Endothelial cell of umbilical vein (primary cell): Measurements from ENCODE around the gene TNNI3K. TPM values are rescaled to one million over a fixed set of nuclear protein-coding genes. Genes with fewer than 3 reads are reported as not detected.

Experiments used
- BruUV-seq: library from RNA; stranded (reverse); fragments of 400-500 nt; replicated peaks from 2 replicates; lab custom pipeline; 2021; lab: Mats Ljungman, UMichigan
- CTCF ChIA-PET: fragments of 300-600, 350-600 bp; sonication (Branson Sonifier 250); formaldehyde crosslinking; loops from one replicate; lab custom pipeline; 2021; ENCODE audit warnings: antibody characterized with exemption, inconsistent platforms; lab: Charles Lee
- POLR2A ChIA-PET: fragments of 300-600, 350-600 bp; sonication (Branson Sonifier 250); formaldehyde crosslinking; loops from one replicate; lab custom pipeline; 2021; ENCODE audit warnings: antibody characterized with exemption, inconsistent platforms; lab: Charles Lee
- DNase-seq: peaks from one replicate; pipeline ENCODE4 v3.0.0-alpha.2; 2011; ENCODE audit warnings: low read depth, low spot score
- FAIRE-seq: peaks from 2 replicates; lab custom pipeline; 2011; peaks lifted over from hg19 to GRCh38; lab: Jason Lieb, UNC
- H2AFZ ChIP-seq: 2 replicates; pipeline ENCODE4 v1.6.0; 2012; ENCODE audit warnings: low read depth, low read length, control low read depth, inconsistent platforms
- H3K27ac ChIP-seq: 2 replicates; pipeline ENCODE4 v1.5.1; 2011; ENCODE audit warnings: low read depth, mild to moderate bottlenecking, control low read depth, low read length, moderate library complexity; ENCODE audit not compliant: insufficient read depth
- H3K27me3 ChIP-seq, 2 experiments: 2 replicates each; pipeline versions ENCODE4 v1.6.0 to v1.6.1; 2011; ENCODE audit warnings: low read length in 2 of 2, mixed read lengths in 1 of 2; ENCODE audit not compliant: control insufficient read depth in 2 of 2, insufficient read depth in 2 of 2
- H3K36me3 ChIP-seq, 2 experiments: 2 replicates in 1 of 2; 3 replicates in 1 of 2; pipeline ENCODE4 v1.5.1; 2011; ENCODE audit warnings: low read length in 2 of 2, mild to moderate bottlenecking in 1 of 2, moderate library complexity in 1 of 2; ENCODE audit not compliant: control insufficient read depth in 2 of 2, insufficient read depth in 2 of 2; ENCODE audit errors: extremely low read depth in 1 of 2
- H3K4me1 ChIP-seq: 3 replicates; pipeline ENCODE4 v1.5.1; 2011; ENCODE audit warnings: mild to moderate bottlenecking, low read length; ENCODE audit not compliant: control insufficient read depth, insufficient read depth; ENCODE audit errors: extremely low read depth
- H3K4me2 ChIP-seq: 2 replicates; pipeline ENCODE4 v1.6.1; 2011; ENCODE audit warnings: low read length, control low read depth, mixed read lengths; ENCODE audit not compliant: insufficient read depth
- H3K4me3 ChIP-seq, 3 experiments: fragments of 200-600 bp in 1 of 3; sonication (generic), shearing (Covaris generic) in 1 of 3; replicated peaks in 1 of 3; 2 replicates each; pipeline ENCODE4 v1.5.1; 2011 to 2016; ENCODE audit warnings: control low read depth in 3 of 3, low read length in 3 of 3, mild to moderate bottlenecking in 2 of 3, inconsistent platforms in 1 of 3, low read depth in 1 of 3, moderate library complexity in 1 of 3; ENCODE audit not compliant: insufficient read depth in 1 of 3
- H3K79me2 ChIP-seq: 2 replicates; pipeline ENCODE4 v1.6.0; 2012; ENCODE audit warnings: low read length, inconsistent platforms; ENCODE audit not compliant: control insufficient read depth, insufficient read depth
- H3K9ac ChIP-seq: replicated peaks from 2 replicates; pipeline ENCODE3; 2011; ENCODE audit warnings: low read length, control low read depth; ENCODE audit not compliant: insufficient read depth; ENCODE audit errors: extremely low read depth
- H3K9me1 ChIP-seq: replicated peaks from 3 replicates; pipeline ENCODE4 v1.6.0; 2011; ENCODE audit warnings: mild to moderate bottlenecking, low read length; ENCODE audit not compliant: control insufficient read depth, insufficient read depth; ENCODE audit errors: extremely low read depth
- H3K9me3 ChIP-seq: replicated peaks from 2 replicates; pipeline ENCODE4 v1.5.1; 2012; ENCODE audit warnings: low read length, inconsistent platforms; ENCODE audit not compliant: control insufficient read depth, insufficient read depth
- H4K20me1 ChIP-seq: replicated peaks from 2 replicates; pipeline ENCODE3; 2011; ENCODE audit warnings: mild to moderate bottlenecking, low read length; ENCODE audit not compliant: control insufficient read depth, insufficient read depth; ENCODE audit errors: extremely low read depth
- CTCF ChIP-seq, 2 donors: IDR thresholded peaks; 1 replicate in 1 of 2; 2 replicates in 1 of 2; pipeline ENCODE4 v1.5.1; 2011; ENCODE audit warnings: low read length in 2 of 2, mild to moderate bottlenecking in 2 of 2, moderate library complexity in 2 of 2, control low read depth in 1 of 2, inconsistent platforms in 1 of 2, low read depth in 1 of 2; ENCODE audit not compliant: insufficient read depth in 1 of 2; ENCODE audit errors: extremely low read depth in 1 of 2
- EZH2 ChIP-seq: IDR thresholded peaks from 2 replicates; pipeline ENCODE4 v1.6.1; 2012; ENCODE audit warnings: borderline replicate concordance, low read depth, mild to moderate bottlenecking, moderate library complexity, low read length, inconsistent platforms; ENCODE audit not compliant: severe bottlenecking
- FOS ChIP-seq: IDR thresholded peaks from 2 replicates; pipeline ENCODE4 v1.6.1; 2011; ENCODE audit warnings: mild to moderate bottlenecking, low read length, moderate library complexity, borderline replicate concordance; ENCODE audit not compliant: insufficient read depth
- GATA2 ChIP-seq: IDR thresholded peaks from 2 replicates; pipeline ENCODE4 v1.7.0; 2011; ENCODE audit warnings: low read depth, mild to moderate bottlenecking, moderate library complexity, mixed read lengths, low read length; ENCODE audit not compliant: insufficient read length, insufficient read depth
- JUN ChIP-seq: IDR thresholded peaks from 2 replicates; pipeline ENCODE4 v1.6.1; 2011; ENCODE audit warnings: borderline replicate concordance, low read depth; ENCODE audit not compliant: insufficient read length, insufficient read depth
- MYC ChIP-seq: IDR thresholded peaks from one replicate; pipeline ENCODE4 v1.6.1; 2011; ENCODE audit warnings: mild to moderate bottlenecking, low read depth, low read length
- POLR2A ChIP-seq: IDR thresholded peaks from 2 replicates; pipeline ENCODE4 v1.6.1; 2012; ENCODE audit warnings: low read depth, mild to moderate bottlenecking, control low read depth, low read length
- POLR2AphosphoS5 ChIP-seq: IDR thresholded peaks from 2 replicates; pipeline ENCODE4 v1.6.1; 2012; ENCODE audit warnings: low read depth, mild to moderate bottlenecking, control low read depth, low read length, moderate library complexity; ENCODE audit not compliant: insufficient read depth
- dilution Hi-C: fragments of 300-500 bp; cut with MboI; formaldehyde crosslinking; loops from one replicate; pipeline ENCODE4 v1.15.0; 2019; ENCODE audit warnings: low sequenced_read_pairs; ENCODE audit not compliant: extremely low pct_ligation_motif_present
- intact Hi-C: fragments of 100-400 bp; cut with micrococcal nuclease; formaldehyde crosslinking; loops from one replicate; pipeline ENCODE4 v1.10.0; 2022
- polyA plus RNA-seq, 4 experiments: library from polyadenylated mRNA; depleted of rRNA in 3 of 4; stranded (reverse) in 3 of 4; unstranded in 1 of 4; fragments of >200 nt; gene quantifications; 2 replicates each; pipeline versions ENCODE4 v1.2.1 to v1.2.3, GENCODE V29; 2011 to 2012; ENCODE audit warnings: missing spikeins in 1 of 4
- total RNA-seq: library from RNA; stranded (reverse); gene quantifications from 2 replicates; pipeline ENCODE4 v1.2.3, GENCODE V29; 2021
- TF ChIP-seq, protein P1 (sequence below): IDR thresholded peaks from 2 replicates; pipeline ENCODE4 v1.6.1; 2011; ENCODE audit not compliant: insufficient read depth, insufficient read length

TNNI3K gene
- total and polyA plus RNA-seq, 2 donors (not counting 3 experiments of a cell fraction or from before 2014, with no cell fraction given) = 0.69 TPM; not detected in 1

GRCh38 chr1:74362691-74363090 is 127.5 kb downstream of the TNNI3K start:
- BruUV-seq = no TSS peak
- no peak for DNase-seq
- H3K4me1 ChIP-seq = no peaks in the 10 kb centered on the region
- dilution Hi-C loops = no loop called here
- no peaks in the 10 kb centered on the region for H3K79me2 ChIP-seq
- ChIA-PET CTCF (no interaction called here), POLR2A (no interaction called here)
- no peak overlapping the region for H3K27ac ChIP-seq
- no peaks in the 10 kb centered on the region for H3K36me3 ChIP-seq
- no peak for TF ChIP-seq MYC
- TF ChIP-seq, protein P1, sequence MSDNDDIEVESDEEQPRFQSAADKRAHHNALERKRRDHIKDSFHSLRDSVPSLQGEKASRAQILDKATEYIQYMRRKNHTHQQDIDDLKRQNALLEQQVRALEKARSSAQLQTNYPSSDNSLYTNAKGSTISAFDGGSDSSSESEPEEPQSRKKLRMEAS = no peak
- no peak for TF ChIP-seq GATA2
- TF ChIP-seq CTCF (IDR thresholded peaks at IDR 0.05; ENCODE audit: extremely low read depth in 1 of 2, insufficient read depth in 1 of 2, low read depth in 1 of 2, low read length in 2 of 2) = no peak
- no peak for TF ChIP-seq POLR2A
- no peak for TF ChIP-seq POLR2AphosphoS5
- TF ChIP-seq EZH2 = no peak
- TF ChIP-seq FOS = no peak
- no peak for TF ChIP-seq JUN
- no peaks in the 10 kb centered on the region for H3K9me3 ChIP-seq
- intact Hi-C loops = no loop called here
- H3K27me3 ChIP-seq = no peaks in the 10 kb centered on the region
- no peaks in the 10 kb centered on the region for H4K20me1 ChIP-seq
- H3K4me3 ChIP-seq = no peak overlapping the region
- no peak for FAIRE-seq
- H3K9ac ChIP-seq = no peak overlapping the region
- no peak overlapping the region for H3K4me2 ChIP-seq
- H2AFZ ChIP-seq = no peak overlapping the region
- no peaks in the 10 kb centered on the region for H3K9me1 ChIP-seq
